ENCODE measurements around the gene FGFBP3. TPM values are rescaled to one million over a fixed set of nuclear protein-coding genes. Genes with fewer than 3 reads are reported as not detected.

FGFBP3 gene
- total and polyA plus RNA-seq, 2 of the 13 experiments (the other 11 are each of a cell fraction or from before 2014, with no cell fraction given): 0.50 to 2.0 TPM

- TF ChIP-seq, protein P1, sequence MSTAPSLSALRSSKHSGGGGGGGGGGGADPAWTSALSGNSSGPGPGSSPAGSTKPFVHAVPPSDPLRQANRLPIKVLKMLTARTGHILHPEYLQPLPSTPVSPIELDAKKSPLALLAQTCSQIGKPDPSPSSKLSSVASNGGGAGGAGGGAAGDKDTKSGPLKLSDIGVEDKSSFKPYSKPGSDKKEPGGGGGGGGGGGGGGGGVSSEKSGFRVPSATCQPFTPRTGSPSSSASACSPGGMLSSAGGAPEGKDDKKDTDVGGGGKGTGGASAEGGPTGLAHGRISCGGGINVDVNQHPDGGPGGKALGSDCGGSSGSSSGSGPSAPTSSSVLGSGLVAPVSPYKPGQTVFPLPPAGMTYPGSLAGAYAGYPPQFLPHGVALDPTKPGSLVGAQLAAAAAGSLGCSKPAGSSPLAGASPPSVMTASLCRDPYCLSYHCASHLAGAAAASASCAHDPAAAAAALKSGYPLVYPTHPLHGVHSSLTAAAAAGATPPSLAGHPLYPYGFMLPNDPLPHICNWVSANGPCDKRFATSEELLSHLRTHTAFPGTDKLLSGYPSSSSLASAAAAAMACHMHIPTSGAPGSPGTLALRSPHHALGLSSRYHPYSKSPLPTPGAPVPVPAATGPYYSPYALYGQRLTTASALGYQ (CRISPR knock-in tag; IDR thresholded peaks at IDR 0.05): no peak
- TF ChIP-seq, protein P2, sequence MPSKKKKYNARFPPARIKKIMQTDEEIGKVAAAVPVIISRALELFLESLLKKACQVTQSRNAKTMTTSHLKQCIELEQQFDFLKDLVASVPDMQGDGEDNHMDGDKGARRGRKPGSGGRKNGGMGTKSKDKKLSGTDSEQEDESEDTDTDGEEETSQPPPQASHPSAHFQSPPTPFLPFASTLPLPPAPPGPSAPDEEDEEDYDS (CRISPR knock-in tag; IDR thresholded peaks at IDR 0.05): no peak
- TF ChIP-seq HNF4G (IDR thresholded peaks at IDR 0.05; ENCODE audit: borderline replicate concordance, low read depth, low read length) (no peak), HNF4G (CRISPR knock-in tag; IDR thresholded peaks at IDR 0.05; ENCODE audit: borderline replicate concordance, low read depth) (no peak), HES4 (CRISPR knock-in tag; IDR thresholded peaks at IDR 0.05; ENCODE audit: borderline replicate concordance) (no peak), MAFF (IDR thresholded peaks at IDR 0.05; ENCODE audit: low read depth, low read length) (no peak), MBD4 (IDR thresholded peaks at IDR 0.05; ENCODE audit: borderline replicate concordance, low read length) (no peak), MLLT10 (CRISPR knock-in tag; IDR thresholded peaks at IDR 0.05) (no peak), ETV5 (CRISPR knock-in tag; IDR thresholded peaks at IDR 0.05; ENCODE audit: borderline replicate concordance) (no peak), ZNF629 (CRISPR knock-in tag; conservative IDR thresholded peaks at IDR 0.05) (no peak), CBX2 (IDR thresholded peaks at IDR 0.05; ENCODE audit: low read depth, low read length) (no peak), CBX2 (CRISPR knock-in tag; IDR thresholded peaks at IDR 0.05; ENCODE audit: low read depth) (no peak)
- TF ChIP-seq, protein P3, sequence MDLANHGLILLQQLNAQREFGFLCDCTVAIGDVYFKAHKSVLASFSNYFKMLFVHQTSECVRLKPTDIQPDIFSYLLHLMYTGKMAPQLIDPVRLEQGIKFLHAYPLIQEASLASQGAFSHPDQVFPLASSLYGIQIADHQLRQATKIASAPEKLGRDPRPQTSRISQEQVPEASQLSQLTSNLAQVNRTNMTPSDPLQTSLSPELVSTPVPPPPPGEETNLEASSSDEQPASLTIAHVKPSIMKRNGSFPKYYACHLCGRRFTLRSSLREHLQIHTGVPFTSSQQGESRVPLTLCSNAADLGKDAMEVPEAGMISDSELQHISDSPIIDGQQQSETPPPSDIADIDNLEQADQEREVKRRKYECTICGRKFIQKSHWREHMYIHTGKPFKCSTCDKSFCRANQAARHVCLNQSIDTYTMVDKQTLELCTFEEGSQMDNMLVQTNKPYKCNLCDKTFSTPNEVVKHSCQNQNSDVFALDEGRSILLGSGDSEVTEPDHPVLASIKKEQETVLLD (CRISPR knock-in tag; IDR thresholded peaks at IDR 0.05; ENCODE audit: low read depth): no peak
Observed at GRCh38 chr10:91860885-91861284, 48.4 kb downstream of the FGFBP3 start (continued).

Data from HepG2 (cell line).